A673 (cell line): ENCODE measurements around the gene P2RY11. TPM values are rescaled to one million over a fixed set of nuclear protein-coding genes. Genes with fewer than 3 reads are reported as not detected.

Experiments
- BruUV-seq: library from RNA; stranded (reverse); fragments of 400-500 nt; replicated peaks from 2 replicates; lab custom pipeline; 2021; lab: Mats Ljungman, UMichigan
- CTCF ChIA-PET: fragments of 300-600 bp; sonication (Branson Sonifier 250); formaldehyde crosslinking; loops from one replicate; lab custom pipeline; 2022; ENCODE audit warnings: antibody characterized with exemption; lab: Charles Lee
- POLR2A ChIA-PET: fragments of 300-600 bp; sonication (Branson Sonifier 250); formaldehyde crosslinking; loops from one replicate; lab custom pipeline; 2022; ENCODE audit warnings: antibody characterized with exemption; ENCODE audit not compliant: low non-redundant PET; lab: Charles Lee
- DNase-seq: peaks from one replicate; pipeline ENCODE4 v3.0.0-alpha.2; 2015; ENCODE audit warnings: low spot score
- H3K27ac ChIP-seq: fragments of 200-600 bp; sonication (generic); 2 replicates; pipeline ENCODE4 v1.5.1; 2016; ENCODE audit warnings: mixed run types, low read depth, mild to moderate bottlenecking, mixed read lengths, antibody characterized with exemption, low read length; ENCODE audit not compliant: poor library complexity, severe bottlenecking
- H3K27me3 ChIP-seq: fragments of 200-600 bp; sonication (generic); replicated peaks from 2 replicates; pipeline ENCODE4 v1.6.1; 2017; ENCODE audit warnings: mixed run types, low read depth, mild to moderate bottlenecking, mixed read lengths, antibody characterized with exemption, low read length; ENCODE audit not compliant: insufficient read depth, poor library complexity
- H3K36me3 ChIP-seq: fragments of 200-600 bp; sonication (generic); 2 replicates; pipeline ENCODE4 v1.6.1; 2016; ENCODE audit warnings: mixed run types, mild to moderate bottlenecking, mixed read lengths, antibody characterized with exemption, low read length; ENCODE audit not compliant: insufficient read depth, poor library complexity, severe bottlenecking
- H3K4me1 ChIP-seq: fragments of 200-600 bp; sonication (generic); 2 replicates; pipeline ENCODE4 v1.6.1; 2017; ENCODE audit warnings: mixed run types, mild to moderate bottlenecking, mixed read lengths, antibody characterized with exemption, low read length; ENCODE audit not compliant: insufficient read depth, poor library complexity, severe bottlenecking
- H3K4me3 ChIP-seq: fragments of 200-600 bp; sonication (generic); 2 replicates; pipeline ENCODE4 v1.5.1; 2016; ENCODE audit warnings: low read depth, mixed run types, mild to moderate bottlenecking, mixed read lengths, low read length; ENCODE audit not compliant: poor library complexity, severe bottlenecking
- H3K9me3 ChIP-seq: fragments of 200-600 bp; sonication (generic); 2 replicates; pipeline ENCODE4 v1.6.1; 2016; ENCODE audit warnings: mixed run types, low read depth, mild to moderate bottlenecking, mixed read lengths, antibody characterized with exemption, low read length; ENCODE audit not compliant: poor library complexity, severe bottlenecking
- EZH2 ChIP-seq: fragments of 200-600 bp; sonication (generic); IDR thresholded peaks from 2 replicates; pipeline ENCODE4 v1.6.1; 2017; ENCODE audit warnings: borderline replicate concordance, low read depth, mild to moderate bottlenecking, mixed read lengths, antibody characterized with exemption, low read length; ENCODE audit not compliant: poor library complexity, severe bottlenecking
- intact Hi-C: fragments of 100-400 bp; cut with micrococcal nuclease; formaldehyde crosslinking; loops from one replicate; pipeline ENCODE4 v1.10.0; 2022; ENCODE audit not compliant: unreplicated experiment
- total RNA-seq: library from RNA; stranded (reverse); gene quantifications from 2 replicates; pipeline ENCODE4 v1.2.3, GENCODE V29; 2021
- TF ChIP-seq, protein P1 (sequence below): fragments of 300-800, 200-600 bp; sonication (generic); conservative IDR thresholded peaks from 2 replicates; pipeline ENCODE4 v1.5.1; 2017; ENCODE audit warnings: low read depth, mild to moderate bottlenecking, antibody characterized with exemption, low read length, moderate library complexity, mixed read lengths

Gene P2RY11
- total RNA-seq, 1 experiment from 2014 or later = 39.4 TPM

DNA sequence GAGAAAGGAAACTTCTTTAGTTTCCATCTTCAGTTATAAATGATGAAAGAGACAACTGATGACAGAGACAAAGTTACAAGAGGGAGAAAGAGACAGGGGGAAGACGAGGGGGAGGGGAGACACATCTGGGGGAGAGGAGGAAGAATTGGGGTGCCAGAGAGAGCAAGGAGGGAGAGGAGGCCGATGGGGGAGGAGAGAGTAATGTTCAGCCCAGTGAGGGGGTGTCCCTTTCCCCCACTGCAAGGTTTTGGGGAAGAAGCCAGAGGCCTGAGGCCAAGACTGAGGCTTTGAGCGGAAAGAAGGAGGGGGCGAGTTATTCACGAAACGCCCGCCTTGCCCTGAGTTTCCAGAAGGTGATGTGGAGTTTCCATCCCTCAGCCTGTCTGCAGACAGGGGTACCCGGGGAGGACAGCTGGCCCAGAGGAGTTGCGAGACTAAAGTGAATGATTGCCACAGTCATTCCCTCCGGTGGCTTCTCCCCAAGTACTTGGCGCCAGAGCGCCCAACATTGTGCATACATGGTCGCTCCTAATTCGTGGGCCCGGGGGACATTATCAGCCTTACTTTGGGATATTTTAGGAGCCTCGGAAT lies 5.9 kb upstream of the P2RY11 start:
- CTCF ChIA-PET = no interaction called here

DNA sequence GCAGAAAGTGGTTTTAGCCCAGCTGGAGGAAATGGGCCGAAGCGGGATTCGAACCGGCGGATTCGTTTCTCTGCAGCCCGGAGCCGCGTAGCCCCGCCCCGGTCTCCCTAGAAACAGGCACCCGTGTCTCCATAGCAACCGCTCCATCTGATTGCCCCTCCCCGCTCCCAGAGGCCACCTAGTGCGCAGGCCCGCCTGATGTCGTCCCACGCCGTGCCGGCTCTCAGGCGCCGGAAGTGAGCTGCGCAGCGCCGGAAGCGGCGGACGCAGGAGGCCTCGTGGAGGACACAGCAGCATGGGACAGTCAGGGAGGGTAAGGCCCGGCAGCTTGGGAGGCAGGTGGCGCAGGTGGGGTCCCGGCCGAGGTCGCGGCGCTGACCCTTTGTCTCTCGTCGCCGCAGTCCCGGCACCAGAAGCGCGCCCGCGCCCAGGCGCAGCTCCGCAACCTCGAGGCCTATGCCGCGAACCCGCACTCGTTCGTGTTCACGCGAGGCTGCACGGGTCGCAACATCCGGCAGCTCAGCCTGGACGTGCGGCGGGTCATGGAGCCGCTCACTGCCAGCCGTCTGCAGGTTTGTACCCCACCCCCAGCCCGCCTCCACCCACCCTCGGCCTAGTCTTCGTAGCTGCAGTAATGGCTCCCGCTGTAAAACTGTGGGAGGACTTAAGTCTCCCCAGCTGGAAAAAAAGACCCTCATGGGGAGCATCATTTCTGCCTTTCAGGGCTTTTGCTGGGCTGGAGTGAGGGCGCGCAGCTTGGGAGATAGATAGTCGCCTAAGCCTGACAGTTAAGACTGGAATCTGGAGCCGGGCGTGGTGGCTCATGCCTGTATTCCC lies 5.2 kb upstream of the P2RY11 start, which contains the start of gene PPAN:
PPAN (plus strand) TSS at position 263 of the 837 bp plus-strand sequence; CDS start at position 296, 33 bp downstream.
- intact Hi-C loops = no loop called here
- peak within 1 kb of the TSS; percentile 92 for H3K27ac ChIP-seq

More for the DNA sequence above, 5.9 kb upstream of the P2RY11 start:
- intact Hi-C loops = no loop called here
- Histone ChIP-seq H3K36me3 (peaks cover 36% of the 10 kb centered on the region), H3K27ac (peak overlapping the region; percentile 92), H3K27me3 (no peaks in the 10 kb centered on the region), H3K4me1 (peaks cover 20% of the 10 kb centered on the region), H3K4me3 (peak overlapping the region; percentile 74), H3K9me3 (no peaks in the 10 kb centered on the region)
- DNase-seq = no peak
- TF ChIP-seq EZH2 = no peak
- TF ChIP-seq, protein P1, sequence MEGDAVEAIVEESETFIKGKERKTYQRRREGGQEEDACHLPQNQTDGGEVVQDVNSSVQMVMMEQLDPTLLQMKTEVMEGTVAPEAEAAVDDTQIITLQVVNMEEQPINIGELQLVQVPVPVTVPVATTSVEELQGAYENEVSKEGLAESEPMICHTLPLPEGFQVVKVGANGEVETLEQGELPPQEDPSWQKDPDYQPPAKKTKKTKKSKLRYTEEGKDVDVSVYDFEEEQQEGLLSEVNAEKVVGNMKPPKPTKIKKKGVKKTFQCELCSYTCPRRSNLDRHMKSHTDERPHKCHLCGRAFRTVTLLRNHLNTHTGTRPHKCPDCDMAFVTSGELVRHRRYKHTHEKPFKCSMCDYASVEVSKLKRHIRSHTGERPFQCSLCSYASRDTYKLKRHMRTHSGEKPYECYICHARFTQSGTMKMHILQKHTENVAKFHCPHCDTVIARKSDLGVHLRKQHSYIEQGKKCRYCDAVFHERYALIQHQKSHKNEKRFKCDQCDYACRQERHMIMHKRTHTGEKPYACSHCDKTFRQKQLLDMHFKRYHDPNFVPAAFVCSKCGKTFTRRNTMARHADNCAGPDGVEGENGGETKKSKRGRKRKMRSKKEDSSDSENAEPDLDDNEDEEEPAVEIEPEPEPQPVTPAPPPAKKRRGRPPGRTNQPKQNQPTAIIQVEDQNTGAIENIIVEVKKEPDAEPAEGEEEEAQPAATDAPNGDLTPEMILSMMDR = no peak
- no TSS peak for BruUV-seq
- POLR2A ChIA-PET = no interaction called here

DNA sequence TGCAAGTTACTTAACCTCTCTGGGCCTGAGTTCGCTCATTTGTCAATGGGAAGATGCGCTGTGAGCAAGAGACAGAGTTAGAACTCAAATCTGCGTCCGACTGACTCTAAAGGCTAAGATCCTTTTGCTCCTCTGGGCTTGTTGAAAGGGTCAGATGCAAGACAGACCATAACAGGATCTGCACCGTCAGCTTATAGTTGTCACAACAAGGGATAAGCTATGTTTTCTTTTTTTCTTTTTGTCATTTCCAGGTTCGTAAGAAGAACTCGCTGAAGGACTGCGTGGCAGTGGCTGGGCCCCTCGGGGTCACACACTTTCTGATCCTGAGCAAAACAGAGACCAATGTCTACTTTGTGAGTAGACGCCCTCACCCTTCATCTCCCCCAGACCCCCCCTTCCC lies 4.2 kb upstream of the P2RY11 start:
- Histone ChIP-seq H3K27ac (peak overlapping the region; percentile 92), H3K27me3 (no peaks in the 10 kb centered on the region), H3K4me1 (peaks cover 25% of the 10 kb centered on the region), H3K9me3 (no peaks in the 10 kb centered on the region), H3K36me3 (peaks cover 45% of the 10 kb centered on the region), H3K4me3 (peak overlapping the region; percentile 74)
- no peak for DNase-seq
- intact Hi-C loops = no loop called here
- TF ChIP-seq, protein P1 = no peak
- no peak for TF ChIP-seq EZH2
- POLR2A ChIA-PET = no interaction called here
- no TSS peak for BruUV-seq
- CTCF ChIA-PET = no interaction called here

More for the DNA sequence above, 5.2 kb upstream of the P2RY11 start, which contains the start of gene PPAN:
- CTCF ChIA-PET = interaction anchor here (0.5 to 0.6 kb wide), 2 partner anchors 25 to 123 kb away, joined by 3 to 6 read pairs; no protein-coding TSS in a partner anchor
- no TSS peak for BruUV-seq
- POLR2A ChIA-PET = no interaction called here
- H3K27me3 ChIP-seq = no peaks in the 10 kb centered on the region
- peaks cover 43% of the 10 kb centered on the region for H3K36me3 ChIP-seq
- H3K4me3 ChIP-seq = peak within 1 kb of the TSS; percentile 74
- H3K4me1 ChIP-seq = peaks cover 24% of the 10 kb centered on the region
- H3K9me3 ChIP-seq = no peaks in the 10 kb centered on the region
- DNase-seq = peak; percentile 99
- TF ChIP-seq, protein P1 = no peak
- no peak for TF ChIP-seq EZH2
